ENCODE results near the gene CRELD1. TPM values are rescaled to one million over a fixed set of nuclear protein-coding genes. Genes with fewer than 3 reads are reported as not detected.
"Not testable (repeated sequence)": the region's sequence is repeated elsewhere in the genome, so short reads cannot be mapped to it uniquely, and the experiment has no call there.

CRELD1 gene
- total and polyA plus RNA-seq, 2 of the 4 experiments (the other 2 are of a cell fraction), result 8.6 to 25.7 TPM

GRCh38 chr3:9899289-9899791, 34.3 kb upstream of the CRELD1 start:
- DNase-seq (no peak), ATAC-seq (ENCODE audit: low read depth) (no peak)
- H3K4ac ChIP-seq (ENCODE audit: low read depth, low read length), result no peak overlapping the region
- intact Hi-C loops (cut with micrococcal nuclease) (no loop called here), in situ Hi-C loops (cut with MboI; ENCODE audit: low sequenced_read_pairs) (no loop called here), dilution Hi-C loops (cut with HindIII; ENCODE audit: low sequenced_read_pairs, unreplicated experiment) (no loop called here)
- no peak overlapping the region for H3K4me3 ChIP-seq (ENCODE audit: insufficient read depth, low read depth, low read length)
- H3K4me2 ChIP-seq (ENCODE audit: low read depth, low read length), result no peak overlapping the region
- no peak overlapping the region for H3K56ac ChIP-seq (ENCODE audit: extremely low read depth, insufficient read depth, low read length)
- H3K27ac ChIP-seq (ENCODE audit: insufficient read depth, low read length), result no peak overlapping the region
- no peak overlapping the region for H2AFZ ChIP-seq (replicated peaks; ENCODE audit: low read length, poor library complexity)
- H2AK9ac ChIP-seq (replicated peaks; ENCODE audit: low read depth, low read length, poor library complexity), result no peak overlapping the region
- H2BK15ac ChIP-seq (ENCODE audit: low read depth, low read length), result no peak overlapping the region
- no peak for TF ChIP-seq USF2 (IDR thresholded peaks at IDR 0.05; ENCODE audit: low read depth, low read length)
- TF ChIP-seq, protein P1, sequence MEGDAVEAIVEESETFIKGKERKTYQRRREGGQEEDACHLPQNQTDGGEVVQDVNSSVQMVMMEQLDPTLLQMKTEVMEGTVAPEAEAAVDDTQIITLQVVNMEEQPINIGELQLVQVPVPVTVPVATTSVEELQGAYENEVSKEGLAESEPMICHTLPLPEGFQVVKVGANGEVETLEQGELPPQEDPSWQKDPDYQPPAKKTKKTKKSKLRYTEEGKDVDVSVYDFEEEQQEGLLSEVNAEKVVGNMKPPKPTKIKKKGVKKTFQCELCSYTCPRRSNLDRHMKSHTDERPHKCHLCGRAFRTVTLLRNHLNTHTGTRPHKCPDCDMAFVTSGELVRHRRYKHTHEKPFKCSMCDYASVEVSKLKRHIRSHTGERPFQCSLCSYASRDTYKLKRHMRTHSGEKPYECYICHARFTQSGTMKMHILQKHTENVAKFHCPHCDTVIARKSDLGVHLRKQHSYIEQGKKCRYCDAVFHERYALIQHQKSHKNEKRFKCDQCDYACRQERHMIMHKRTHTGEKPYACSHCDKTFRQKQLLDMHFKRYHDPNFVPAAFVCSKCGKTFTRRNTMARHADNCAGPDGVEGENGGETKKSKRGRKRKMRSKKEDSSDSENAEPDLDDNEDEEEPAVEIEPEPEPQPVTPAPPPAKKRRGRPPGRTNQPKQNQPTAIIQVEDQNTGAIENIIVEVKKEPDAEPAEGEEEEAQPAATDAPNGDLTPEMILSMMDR (conservative IDR thresholded peaks at IDR 0.05; ENCODE audit: low read depth, low read length), result no peak
- TF ChIP-seq MAFK (IDR thresholded peaks at IDR 0.05; ENCODE audit: low read depth, low read length), result no peak
- 69% methylated on average over 3 of the region's 3 CpGs; no CpG with 5 or more reads in 1 of the 2 experiments for WGBS, 2 experiments (ENCODE audit: extremely low coverage in 2 of 2, insufficient read length in 1 of 2)
- H3K27me3 ChIP-seq (ENCODE audit: control insufficient read depth, insufficient read depth, low read length), result no peaks in the 10 kb centered on the region
- no peak overlapping the region for H2BK20ac ChIP-seq (ENCODE audit: low read depth, low read length)
- no peaks in the 10 kb centered on the region for H3K9me3 ChIP-seq (ENCODE audit: control insufficient read depth, insufficient read depth, low read length)
- no peak overlapping the region for H2BK5ac ChIP-seq (ENCODE audit: low read depth, low read length, poor library complexity, severe bottlenecking)
- peaks cover 10 to 45% of the 10 kb centered on the region in 2 experiments for H3K79me1 ChIP-seq (ENCODE audit: low read depth in 1 of 2, low read length in 2 of 2)
- ChIA-PET POLR2A (ENCODE audit: unreplicated experiment) (interaction anchor here (0.7 kb wide), 1 partner anchor 13 kb away, joined by 5 read pairs; no protein-coding TSS in a partner anchor), CTCF (no interaction called here)
- peaks cover 21% of the 10 kb centered on the region for H3K9me1 ChIP-seq (ENCODE audit: insufficient read depth, low read length)
- H3K14ac ChIP-seq (replicated peaks; ENCODE audit: low read depth, low read length), result no peak overlapping the region
- no peak overlapping the region for H4K5ac ChIP-seq (ENCODE audit: low read depth, low read length)
- no peak overlapping the region for H3K18ac ChIP-seq (ENCODE audit: low read depth, low read length)
- no peak overlapping the region for H3K9ac ChIP-seq (ENCODE audit: low read depth, low read length)
- peaks cover 11% of the 10 kb centered on the region for H3K4me1 ChIP-seq (ENCODE audit: control insufficient read depth, insufficient read depth, low read length)
- no peak overlapping the region for H3K23ac ChIP-seq (ENCODE audit: low read depth, low read length)
- H2AK5ac ChIP-seq (ENCODE audit: low read depth, low read length), result no peak overlapping the region
- H4K20me1 ChIP-seq (ENCODE audit: insufficient read depth, low read length), result peaks cover 2% of the 10 kb centered on the region; the same call in 1 of the 2 replicates
- no TSS peak for BruUV-seq (replicated peaks)
- H2BK120ac ChIP-seq (ENCODE audit: low read depth, low read length), result no peak overlapping the region
- no peak overlapping the region for H4K91ac ChIP-seq (ENCODE audit: insufficient read depth, low read depth, low read length)
- H3K36me3 ChIP-seq (ENCODE audit: control insufficient read depth, insufficient read depth, low read length), result peaks cover 2% of the 10 kb centered on the region
- H4K8ac ChIP-seq (ENCODE audit: low read depth in 2 of 2, low read length in 2 of 2), result no peak overlapping the region

- H4K8ac ChIP-seq (ENCODE audit: low read depth in 2 of 2, low read length in 2 of 2); POLR2A ChIA-PET (ENCODE audit: unreplicated experiment); H3K27ac ChIP-seq (ENCODE audit: insufficient read depth, low read length); H3K36me3 ChIP-seq (ENCODE audit: control insufficient read depth, insufficient read depth, low read length); H2BK20ac ChIP-seq (ENCODE audit: low read depth, low read length); H4K5ac ChIP-seq (ENCODE audit: low read depth, low read length); H2AFZ ChIP-seq (replicated peaks; ENCODE audit: low read length, poor library complexity); H2AK5ac ChIP-seq (ENCODE audit: low read depth, low read length); H4K91ac ChIP-seq (ENCODE audit: insufficient read depth, low read depth, low read length); H3K27me3 ChIP-seq (ENCODE audit: control insufficient read depth, insufficient read depth, low read length); H3K56ac ChIP-seq (ENCODE audit: extremely low read depth, insufficient read depth, low read length); intact Hi-C loops (cut with micrococcal nuclease); H3K4me2 ChIP-seq (ENCODE audit: low read depth, low read length); H4K20me1 ChIP-seq (ENCODE audit: insufficient read depth, low read length); ATAC-seq (ENCODE audit: low read depth); H2AK9ac ChIP-seq (replicated peaks; ENCODE audit: low read depth, low read length, poor library complexity); H3K4me3 ChIP-seq (ENCODE audit: insufficient read depth, low read depth, low read length); in situ Hi-C loops (cut with MboI; ENCODE audit: low sequenced_read_pairs); dilution Hi-C loops (cut with HindIII; ENCODE audit: low sequenced_read_pairs, unreplicated experiment); CTCF ChIA-PET; H3K14ac ChIP-seq (replicated peaks; ENCODE audit: low read depth, low read length); DNase-seq; H3K9me3 ChIP-seq (ENCODE audit: control insufficient read depth, insufficient read depth, low read length); H3K23ac ChIP-seq (ENCODE audit: low read depth, low read length); H3K4ac ChIP-seq (ENCODE audit: low read depth, low read length); H2BK120ac ChIP-seq (ENCODE audit: low read depth, low read length); H2BK5ac ChIP-seq (ENCODE audit: low read depth, low read length, poor library complexity, severe bottlenecking); BruUV-seq (replicated peaks); H2BK15ac ChIP-seq (ENCODE audit: low read depth, low read length); H3K18ac ChIP-seq (ENCODE audit: low read depth, low read length); H3K9ac ChIP-seq (ENCODE audit: low read depth, low read length): not testable (repeated sequence)
- peaks cover 11% of the 10 kb centered on the region for H3K4me1 ChIP-seq (ENCODE audit: control insufficient read depth, insufficient read depth, low read length)
- H3K9me1 ChIP-seq (ENCODE audit: insufficient read depth, low read length), result peaks cover 21% of the 10 kb centered on the region
- 93% methylated on average over 3 of the region's 6 CpGs; no CpG with 5 or more reads in 1 of the 2 experiments for WGBS, 2 experiments (ENCODE audit: extremely low coverage in 2 of 2, insufficient read length in 1 of 2)
- peaks cover 0 to 35% of the 10 kb centered on the region in 2 experiments; a peak in 2 of 4 replicates for H3K79me1 ChIP-seq (ENCODE audit: low read depth in 1 of 2, low read length in 2 of 2)
Observed at GRCh38 chr3:9900965-9901415, 32.6 kb upstream of the CRELD1 start.

All from IMR-90 (cell line).